BJ (cell line): Measurements from ENCODE around the gene SLC30A4. TPM values are rescaled to one million over a fixed set of nuclear protein-coding genes. Genes with fewer than 3 reads are reported as not detected.
A peak's percentile ranks its signal among the peaks of the same experiment; 100 is the strongest.

Experiments used
- CTCF ChIA-PET: fragments of 350-600 bp; formaldehyde crosslinking; extraction: SDS; loops from one replicate; lab custom pipeline; 2021; ENCODE audit warnings: antibody characterized with exemption, inconsistent platforms; lab: Yijun Ruan, JAX
- POLR2A ChIA-PET: fragments of 300-600 bp; sonication (Branson Sonifier 250); formaldehyde crosslinking; extraction: SDS; loops from one replicate; lab custom pipeline; 2021; ENCODE audit warnings: antibody characterized with exemption; lab: Charles Lee
- DNase-seq: peaks from one replicate; pipeline ENCODE4 v3.0.0-alpha.2; 2011; ENCODE audit warnings: low read depth
- H3K27me3 ChIP-seq: 2 replicates; pipeline ENCODE4 v1.6.0; 2011; ENCODE audit warnings: low read length; ENCODE audit not compliant: control insufficient read depth, insufficient read depth
- H3K36me3 ChIP-seq: 2 replicates; pipeline ENCODE4 v1.5.1; 2011; ENCODE audit warnings: low read length; ENCODE audit not compliant: control insufficient read depth, insufficient read depth
- H3K4me3 ChIP-seq: 2 replicates; pipeline ENCODE4 v1.5.1; 2011; ENCODE audit warnings: low read depth, mild to moderate bottlenecking, control low read depth, low read length
- CTCF ChIP-seq: IDR thresholded peaks from 2 replicates; pipeline ENCODE4 v1.5.1; 2011; ENCODE audit warnings: low read depth, mild to moderate bottlenecking, control low read depth, inconsistent platforms, low read length, moderate library complexity; ENCODE audit not compliant: insufficient read depth
- polyA plus RNA-seq: library from polyadenylated mRNA; depleted of rRNA; stranded (reverse); fragments of >200 nt; gene quantifications from 2 replicates; pipeline ENCODE4 v1.2.3, GENCODE V29; 2011

SLC30A4 gene
- polyA plus RNA-seq, 1 experiment = 5.2 TPM

- ChIA-PET CTCF (interaction anchor here (1.3 to 1.5 kb wide), 2 partner anchors 11 to 17 kb away, joined by 5 read pairs; no protein-coding TSS in a partner anchor), POLR2A (no interaction called here)
- no peak for DNase-seq
- no peaks in the 10 kb centered on the region for H3K27me3 ChIP-seq
- TF ChIP-seq CTCF = no peak
- no peaks in the 10 kb centered on the region for H3K36me3 ChIP-seq
- H3K4me3 ChIP-seq = no peak overlapping the region
Observed at GRCh38 chr15:45449395-45449794, 73.2 kb downstream of the SLC30A4 start.

- H3K27me3 ChIP-seq = no peaks in the 10 kb centered on the region
- CTCF ChIA-PET = interaction anchor here (0.9 to 1.5 kb wide), 2 partner anchors 10 to 165 kb away, joined by 3 to 5 read pairs; no protein-coding TSS in a partner anchor
- POLR2A ChIA-PET = no interaction called here
- no peak overlapping the region for H3K4me3 ChIP-seq
- no peak for TF ChIP-seq CTCF
- no peaks in the 10 kb centered on the region for H3K36me3 ChIP-seq
- no peak for DNase-seq
Observed at GRCh38 chr15:45448066-45448915, 74.3 kb downstream of the SLC30A4 start.

- Histone ChIP-seq H3K36me3 (no peaks in the 10 kb centered on the region), H3K4me3 (no peak overlapping the region), H3K27me3 (no peaks in the 10 kb centered on the region)
- ChIA-PET POLR2A (no interaction called here), CTCF (interaction anchor here (1.1 to 7.5 kb wide), 6 partner anchors 11 to 170 kb away, joined by 3 to 48 read pairs (median 5); no protein-coding TSS in a partner anchor)
- DNase-seq = no peak
- no peak for TF ChIP-seq CTCF
Observed at GRCh38 chr15:45443645-45444044, 78.9 kb downstream of the SLC30A4 start.

- ChIA-PET CTCF (interaction anchor here (1.2 to 7.5 kb wide), 5 partner anchors 10 to 171 kb away, joined by 3 to 48 read pairs (median 5); no protein-coding TSS in a partner anchor), POLR2A (no interaction called here)
- TF ChIP-seq CTCF = 0 out of 2 replicates have a peak, but pooled peaks have one; percentile 2
- Histone ChIP-seq H3K4me3 (no peak overlapping the region), H3K27me3 (no peaks in the 10 kb centered on the region), H3K36me3 (no peaks in the 10 kb centered on the region)
- DNase-seq = no peak
Observed at GRCh38 chr15:45442507-45443135, 79.9 kb downstream of the SLC30A4 start.

GRCh38 chr15:45441686-45442085, 80.9 kb downstream of the SLC30A4 start:
- H3K27me3 ChIP-seq = no peaks in the 10 kb centered on the region
- DNase-seq = no peak
- no peak overlapping the region for H3K4me3 ChIP-seq
- CTCF ChIA-PET = interaction anchor here (7.5 kb wide), 1 partner anchor 17 kb away, joined by 48 read pairs; no protein-coding TSS in a partner anchor
- POLR2A ChIA-PET = no interaction called here
- no peak for TF ChIP-seq CTCF
- no peaks in the 10 kb centered on the region for H3K36me3 ChIP-seq
